Fibroblast of the conjunctiva (primary cell): ENCODE data around the gene PIGU.
"Not testable (repeated sequence)": the region's sequence is repeated elsewhere in the genome, so short reads cannot be mapped to it uniquely, and the experiment has no call there.

ENCODE experiments used
- DNase-seq: peaks from one replicate; pipeline ENCODE4 v3.0.0-alpha.2; 2010; ENCODE audit warnings: low read depth

Gene PIGU

DNA sequence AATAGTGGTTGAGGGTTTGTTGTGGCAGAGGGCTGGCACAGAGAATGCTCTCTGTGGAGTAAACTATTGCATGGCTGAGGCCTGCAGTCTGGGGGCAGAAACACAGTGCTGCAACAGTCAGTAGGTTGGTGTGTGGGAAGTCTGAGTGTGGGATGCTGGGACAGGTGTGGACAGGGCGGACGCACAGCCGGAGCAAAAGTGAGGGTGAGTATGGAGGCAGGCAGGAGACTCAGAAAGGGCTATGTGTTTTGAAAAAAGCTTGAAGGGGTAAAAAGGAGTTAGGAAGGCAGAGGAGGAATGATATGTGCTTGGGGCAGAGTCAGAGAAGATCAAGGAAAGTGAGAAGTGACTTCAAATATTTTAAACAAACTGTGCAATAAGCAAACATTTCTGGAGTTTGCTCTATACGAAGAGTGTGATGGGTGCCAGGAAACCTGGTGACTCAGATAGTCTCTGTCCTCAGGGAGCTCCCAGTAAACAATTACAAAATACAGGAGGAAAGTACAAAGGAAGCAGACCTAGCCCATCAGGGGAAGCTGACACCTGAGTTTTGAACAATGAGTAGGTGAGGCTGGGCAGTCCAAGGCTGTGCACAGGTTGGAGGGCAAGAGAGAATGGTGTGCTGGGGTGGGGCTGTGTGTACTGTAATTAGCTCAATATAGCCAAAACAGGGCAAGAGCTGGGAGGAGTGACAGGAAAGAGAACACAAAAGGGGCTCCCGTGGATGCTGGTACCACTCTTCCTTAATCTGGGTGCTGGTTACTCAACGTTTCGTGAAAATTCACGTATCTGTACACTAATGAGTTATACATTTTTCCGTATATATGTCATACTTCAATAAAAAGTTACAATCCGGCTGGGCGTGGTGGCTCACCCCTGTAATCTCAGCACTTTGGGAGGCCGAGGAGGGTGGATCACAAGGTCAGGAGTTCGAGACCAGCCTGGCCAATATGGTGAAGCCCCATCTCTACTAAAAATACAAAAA lies 55.2 kb downstream of the PIGU start:
- no peak for DNase-seq

DNA sequence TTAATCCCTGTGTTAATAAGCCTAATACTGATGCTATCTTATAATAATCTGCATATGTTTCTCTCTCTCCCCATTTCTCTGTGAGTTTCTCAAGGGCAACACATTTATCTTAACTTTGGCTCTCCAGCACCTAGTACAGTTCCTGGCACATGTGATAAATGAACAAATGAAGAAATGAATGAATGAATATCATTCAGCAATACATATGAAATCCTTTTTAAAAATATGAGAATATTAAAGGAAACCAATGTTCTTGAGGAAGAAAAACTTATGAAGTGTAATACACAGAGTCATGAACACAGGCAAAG lies 55.9 kb downstream of the PIGU start:
- DNase-seq, result no peak

DNA sequence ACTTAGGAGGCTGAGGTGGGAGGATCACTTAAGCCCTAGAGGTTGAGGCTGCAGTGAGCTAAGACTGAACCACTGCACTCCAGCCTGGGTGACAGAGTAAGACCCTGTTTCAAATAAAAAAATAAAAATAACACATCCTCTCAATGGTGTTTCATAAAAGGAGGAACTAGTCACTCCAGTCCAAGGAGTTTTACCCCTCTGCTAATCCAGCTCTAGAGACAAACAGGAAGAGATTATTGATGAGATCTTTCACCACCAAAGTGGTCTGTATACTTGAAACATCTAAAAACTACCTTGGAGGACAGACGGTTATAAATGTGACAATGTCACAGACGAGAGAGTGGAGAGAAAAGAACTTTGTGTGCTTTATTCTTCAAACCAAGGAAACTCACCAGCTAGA lies 58.2 kb downstream of the PIGU start:
- no peak for DNase-seq

DNA sequence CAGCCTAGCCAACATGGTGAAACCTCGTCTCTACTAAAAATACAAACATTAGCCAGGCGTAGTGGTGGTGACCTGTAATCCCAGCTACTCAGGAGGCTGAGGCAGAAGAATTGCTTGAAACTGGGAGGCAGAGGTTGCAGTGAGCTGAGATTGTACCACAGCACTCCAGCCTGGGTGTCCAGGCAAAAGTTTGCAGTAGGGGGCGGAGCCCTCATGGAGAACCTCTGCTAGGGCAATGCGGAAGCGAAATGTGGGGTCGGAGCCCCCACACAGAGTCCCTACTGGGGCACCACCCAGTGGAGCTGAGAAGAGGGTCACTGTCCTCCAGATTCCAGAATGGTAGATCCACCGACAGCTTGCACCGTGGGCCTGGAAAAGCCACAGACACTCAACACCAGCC lies 60.0 kb downstream of the PIGU start:
- DNase-seq, result not testable (repeated sequence)

DNA sequence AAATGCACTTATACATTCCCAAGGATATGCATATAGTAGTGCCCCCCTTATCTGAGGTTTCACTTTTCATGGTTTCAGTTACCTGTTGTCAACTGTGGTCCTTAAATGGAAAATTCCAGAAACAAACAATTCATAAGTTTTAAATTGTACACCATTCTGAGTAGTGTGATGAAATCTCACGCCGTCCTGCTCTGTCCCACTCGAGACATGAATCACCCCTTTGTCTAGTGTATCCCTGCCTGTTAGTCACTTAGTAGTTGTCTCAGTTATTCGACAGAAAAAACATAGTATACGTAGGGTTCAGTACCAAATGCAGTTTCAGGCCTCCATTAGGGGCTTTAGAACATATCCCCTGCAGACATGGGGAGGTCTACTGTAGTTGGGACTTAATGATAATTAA lies 61.4 kb downstream of the PIGU start:
- DNase-seq, result no peak

DNA sequence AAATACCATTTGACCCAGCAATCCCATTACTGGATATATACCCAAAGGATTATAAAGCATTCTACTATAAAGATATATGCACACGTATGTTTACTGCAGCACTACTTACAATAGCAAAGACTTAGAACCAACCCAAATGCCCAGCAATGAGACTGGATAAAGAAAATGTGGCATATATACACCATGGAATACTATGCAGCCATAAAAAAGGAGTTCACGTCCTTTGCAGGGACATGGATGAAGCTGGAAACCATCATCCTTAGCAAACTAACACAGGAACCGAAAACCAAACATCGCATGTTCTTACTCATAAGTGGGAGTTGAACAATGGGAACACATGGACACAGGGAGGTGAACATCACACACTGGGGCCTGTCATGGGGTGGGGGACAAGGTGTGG lies 64.9 kb downstream of the PIGU start:
- DNase-seq, result not testable (repeated sequence)

DNA sequence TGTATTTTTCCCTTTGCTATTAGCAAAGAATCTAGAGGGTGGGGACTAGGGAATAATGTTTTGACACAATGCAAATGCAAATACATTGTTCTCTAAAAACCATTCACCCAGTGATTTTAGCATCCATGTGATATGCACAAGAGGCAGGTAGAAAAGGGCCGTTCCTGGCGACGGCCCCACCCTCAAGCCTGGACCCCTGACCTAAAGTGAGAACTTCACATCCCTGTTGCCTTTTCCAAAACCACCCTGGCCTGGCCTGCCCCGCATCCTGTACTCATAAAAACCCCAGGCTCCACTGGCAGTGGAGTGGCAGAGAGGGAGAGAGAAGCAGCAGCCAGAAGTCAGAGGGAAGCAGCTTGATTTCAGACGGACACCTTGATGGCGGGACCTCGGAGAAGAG lies 69.8 kb downstream of the PIGU start:
- no peak for DNase-seq

DNA sequence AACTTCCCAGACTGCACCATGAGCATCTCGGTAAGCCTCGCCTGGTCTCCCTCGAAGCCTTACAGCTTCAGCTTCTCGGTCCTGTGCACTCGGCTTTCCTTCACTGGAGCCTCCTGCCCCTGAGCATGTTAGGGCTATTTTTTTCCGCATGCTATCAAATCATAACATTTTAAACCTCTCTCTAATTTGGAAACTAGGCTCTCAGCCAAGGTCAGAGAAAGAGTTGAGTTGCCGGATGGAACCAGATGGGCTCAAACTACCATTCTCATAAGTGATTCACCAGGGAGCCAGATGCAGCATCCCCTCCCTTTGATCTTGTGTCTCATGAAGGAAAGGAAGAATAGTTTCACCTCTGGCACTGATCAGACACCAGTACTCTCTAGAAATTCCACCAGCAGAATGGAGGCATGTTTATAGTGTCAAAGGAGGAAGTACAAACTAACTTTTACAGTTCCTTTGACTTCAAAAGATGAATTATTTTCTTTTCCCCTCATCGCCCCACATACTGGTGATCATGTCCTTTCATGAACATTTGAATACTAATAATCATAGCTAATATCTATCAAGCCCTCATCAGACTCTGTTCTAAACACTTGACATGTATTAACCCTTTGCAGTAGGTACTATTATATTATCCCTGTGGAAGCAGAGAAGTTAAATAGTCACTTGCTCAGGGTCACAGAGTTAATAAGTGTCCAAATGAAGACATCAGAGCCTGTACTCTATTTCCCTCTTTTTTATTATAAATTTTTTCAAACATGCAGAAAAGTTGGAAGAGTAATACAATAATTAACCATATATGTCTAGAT lies 71.7 kb downstream of the PIGU start:
- DNase-seq, result peak; percentile 39

DNA sequence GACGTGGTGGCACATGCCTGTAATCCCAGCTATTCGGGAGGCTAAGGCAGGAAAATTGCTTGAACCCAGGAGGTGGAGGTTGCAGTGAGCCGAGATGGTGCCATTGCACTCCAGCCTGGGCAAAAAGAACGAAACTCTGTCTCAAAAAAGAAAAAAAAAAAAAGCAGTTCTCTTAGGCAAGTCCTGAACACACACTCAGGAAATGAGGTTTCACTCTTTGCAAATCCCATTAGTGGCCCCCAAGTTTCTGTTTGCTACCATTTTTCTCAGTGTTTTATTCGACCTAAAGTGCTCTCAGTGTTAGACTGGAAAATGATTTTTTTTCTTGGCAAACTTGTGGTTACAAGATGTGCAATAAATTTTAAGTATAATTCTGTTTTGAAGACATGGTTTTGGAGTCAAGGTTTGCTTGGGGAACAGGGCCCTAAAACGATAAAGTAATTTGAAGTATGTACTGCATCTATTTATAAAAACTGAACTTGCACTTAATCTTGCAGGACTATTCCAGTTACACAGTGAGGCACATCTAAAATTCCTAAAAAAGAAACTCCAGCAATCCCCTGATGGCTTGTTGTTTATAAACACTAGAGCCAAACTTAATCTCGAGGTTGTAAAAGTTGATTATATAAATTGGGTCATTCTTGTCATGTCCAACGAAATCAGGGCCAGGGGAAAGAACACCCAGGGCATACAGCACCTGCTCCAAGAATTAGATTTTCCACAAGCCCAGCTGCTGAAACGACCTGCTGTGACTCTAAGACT lies 75.8 kb downstream of the PIGU start:
- DNase-seq, result no peak

DNA sequence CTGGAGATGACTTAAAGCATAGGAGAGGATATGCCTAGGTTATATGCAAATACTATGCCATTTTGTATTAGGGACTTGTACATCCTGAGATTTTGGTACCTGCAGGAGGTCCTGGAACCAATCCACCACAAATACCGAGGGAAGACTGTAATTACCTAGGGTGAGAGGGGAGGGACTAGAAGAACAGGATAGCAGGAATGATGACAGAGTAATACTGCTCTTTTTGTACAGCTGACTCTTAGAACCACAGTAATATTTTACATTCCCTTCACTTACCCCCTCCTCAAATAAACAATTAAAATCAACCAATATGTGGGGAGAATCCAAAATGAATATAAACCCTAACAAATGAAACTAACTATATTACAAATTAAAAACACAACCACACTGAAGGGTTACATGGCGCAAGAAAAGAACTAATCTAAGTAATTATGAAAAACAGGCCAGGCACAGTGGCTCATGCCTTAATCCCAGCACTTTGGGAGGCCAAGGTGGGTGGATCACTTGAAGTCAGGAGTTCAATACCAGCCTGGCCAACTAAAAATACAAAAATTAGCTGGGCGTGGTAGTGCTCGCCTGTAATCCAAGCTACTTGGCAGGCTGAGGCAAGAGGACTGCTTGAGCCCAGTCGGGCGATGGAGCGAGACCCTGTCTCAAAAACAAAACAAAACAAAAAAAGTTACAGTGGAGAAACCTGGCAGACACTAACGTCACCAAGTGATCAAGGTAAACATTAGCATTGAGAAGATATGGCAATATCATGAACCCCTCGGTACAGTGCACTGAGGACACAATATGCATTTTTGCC lies 81.3 kb downstream of the PIGU start:
- DNase-seq, result no peak

DNA sequence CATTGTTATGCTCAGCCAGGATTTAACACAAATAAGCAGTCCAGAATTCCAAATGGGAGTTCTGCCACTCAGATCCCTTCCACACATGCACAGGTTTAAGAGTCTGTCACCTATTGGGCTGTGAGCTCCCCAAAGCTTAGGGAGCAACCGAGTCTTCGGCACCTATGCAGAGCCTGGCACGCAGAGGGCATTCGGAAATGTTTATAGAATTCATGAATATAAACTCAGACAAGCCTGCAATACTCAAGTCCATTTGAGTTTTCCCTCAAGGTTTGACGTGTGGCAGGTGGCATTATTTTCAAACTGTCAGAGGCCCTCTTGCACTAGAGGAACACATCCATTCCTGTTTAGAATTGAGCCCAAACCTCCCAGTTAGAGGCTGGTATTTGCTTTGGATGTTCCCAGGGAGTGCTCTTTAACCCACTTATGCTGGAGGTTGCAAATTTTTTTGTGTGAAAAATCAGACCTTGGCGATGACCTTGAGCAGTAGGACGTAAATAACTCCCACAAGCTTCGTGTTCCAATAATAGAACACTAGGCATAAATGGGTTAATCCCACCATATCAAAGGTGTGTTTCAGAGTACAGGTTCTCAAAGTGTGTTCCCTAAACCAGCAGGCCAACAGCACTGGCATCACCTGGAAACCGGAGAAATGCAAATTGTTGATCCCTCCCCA lies 90.3 kb downstream of the PIGU start:
- DNase-seq, result no peak

DNA sequence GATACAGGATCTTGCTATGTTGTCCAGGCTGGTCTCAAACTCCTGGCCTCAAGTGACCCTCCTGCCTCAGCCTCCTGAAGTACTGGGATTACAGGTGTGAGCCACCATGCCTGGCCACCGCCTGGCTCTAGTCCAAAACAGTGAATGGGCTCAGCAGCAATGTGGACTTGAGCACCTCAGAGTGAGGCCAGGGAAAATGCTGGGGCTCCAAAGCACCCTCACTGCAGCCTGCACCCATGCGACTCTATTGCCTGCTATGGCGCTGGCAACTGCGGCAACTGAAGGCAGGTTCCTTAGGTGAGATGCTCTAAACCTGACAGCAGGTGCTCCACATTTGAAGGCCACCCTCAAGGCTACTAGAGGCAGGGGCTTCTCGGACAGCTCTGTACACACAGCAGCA lies 91.9 kb downstream of the PIGU start:
- no peak for DNase-seq

DNA sequence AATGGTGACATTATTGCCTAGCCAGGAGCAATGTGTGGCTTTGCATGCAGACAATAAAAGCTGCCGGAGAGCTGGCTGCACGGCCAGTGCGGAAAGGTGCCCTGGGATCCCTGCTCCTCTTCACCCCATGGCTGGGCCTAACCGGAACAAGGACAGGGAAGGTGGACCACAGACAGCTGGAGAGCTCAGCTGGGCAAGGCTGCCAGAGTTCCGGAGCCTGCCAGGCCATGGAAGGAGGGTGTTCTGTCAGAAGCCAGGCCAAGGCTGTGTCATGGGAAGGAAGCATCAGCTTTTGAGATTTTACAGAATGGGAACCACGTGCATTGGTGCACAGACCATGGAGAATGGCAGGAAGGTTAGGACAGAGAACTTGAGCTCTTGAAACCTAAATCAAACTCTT lies 93.3 kb downstream of the PIGU start:
- DNase-seq, result no peak

DNA sequence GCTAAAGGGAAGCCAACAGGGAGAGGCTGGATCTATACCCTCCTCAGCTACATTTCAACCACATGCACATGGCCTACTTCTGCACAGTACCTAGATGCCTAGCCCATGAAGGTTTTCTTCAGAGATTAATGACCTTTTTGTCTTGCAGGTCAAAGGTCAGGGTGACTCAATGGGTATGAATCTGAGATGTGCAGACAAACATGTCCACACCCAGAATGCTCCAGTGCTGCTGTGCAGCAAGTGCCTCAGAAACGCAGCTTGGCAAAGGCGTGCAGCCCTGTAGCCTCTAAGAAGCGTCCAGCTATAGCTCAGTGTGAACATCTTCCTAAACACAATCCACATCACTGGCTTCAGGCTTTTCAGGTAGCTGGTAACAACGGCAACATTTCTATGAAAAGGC lies 94.0 kb downstream of the PIGU start:
- no peak for DNase-seq

DNA sequence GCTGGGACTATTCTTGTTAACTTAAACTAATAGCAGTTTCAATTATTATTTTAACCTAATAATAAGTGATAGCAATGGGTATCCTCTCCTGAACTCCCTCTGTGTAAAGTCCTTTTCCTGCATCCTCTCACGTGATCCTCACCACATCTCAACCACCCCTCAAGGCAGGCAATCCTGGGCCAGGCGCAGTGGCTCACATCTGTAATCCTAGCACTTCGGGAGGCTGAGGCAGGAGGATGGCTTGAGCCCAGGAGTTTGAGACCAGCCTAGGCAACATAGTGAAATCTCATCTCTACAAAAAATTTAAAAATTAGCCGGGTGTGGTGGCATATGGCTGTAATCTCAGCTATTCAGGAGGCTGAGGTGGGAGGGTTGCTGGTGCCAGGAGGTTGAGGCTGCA lies 94.7 kb downstream of the PIGU start:
- DNase-seq, result no peak

DNA sequence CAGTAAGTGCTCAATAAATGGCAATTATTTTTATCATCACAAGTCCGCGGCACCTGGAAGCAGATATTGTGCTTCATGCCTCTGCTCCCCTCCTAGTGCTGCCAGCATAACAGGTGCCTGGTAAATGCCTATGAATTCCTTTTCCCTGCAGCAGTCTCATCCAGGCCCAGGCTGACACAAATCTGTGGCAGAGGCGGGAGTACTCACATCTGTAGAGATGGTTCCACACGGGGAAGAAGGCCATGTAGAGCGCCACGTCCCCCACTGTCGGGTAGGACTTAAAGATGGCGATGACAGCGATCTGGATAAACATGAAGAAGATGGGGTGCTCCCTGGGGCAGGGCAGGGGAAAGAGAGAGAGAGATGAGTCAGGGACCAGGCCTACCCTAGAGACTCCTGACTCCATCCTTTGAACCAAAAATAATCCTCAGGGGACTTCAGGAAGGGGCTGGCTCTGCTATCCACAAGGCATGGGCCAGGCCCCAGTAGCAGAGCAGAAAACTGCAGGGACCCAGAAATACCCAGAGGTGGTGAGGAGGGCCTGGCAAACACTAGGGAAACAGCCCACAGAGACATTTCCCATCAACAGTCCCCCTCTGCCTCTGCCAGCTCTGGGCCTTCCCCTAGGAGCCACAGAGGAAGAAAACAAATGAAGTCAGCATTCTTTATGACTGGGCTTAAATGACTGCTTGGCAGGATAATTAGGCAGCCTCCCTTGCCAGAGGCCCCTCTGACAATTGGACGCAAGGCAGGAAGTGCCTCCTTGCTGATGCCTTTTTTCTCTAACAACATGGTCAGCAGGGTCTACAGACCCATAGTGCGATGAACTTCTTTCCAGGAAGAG lies 95.3 kb downstream of the PIGU start:
- DNase-seq, result peak; percentile 28

DNA sequence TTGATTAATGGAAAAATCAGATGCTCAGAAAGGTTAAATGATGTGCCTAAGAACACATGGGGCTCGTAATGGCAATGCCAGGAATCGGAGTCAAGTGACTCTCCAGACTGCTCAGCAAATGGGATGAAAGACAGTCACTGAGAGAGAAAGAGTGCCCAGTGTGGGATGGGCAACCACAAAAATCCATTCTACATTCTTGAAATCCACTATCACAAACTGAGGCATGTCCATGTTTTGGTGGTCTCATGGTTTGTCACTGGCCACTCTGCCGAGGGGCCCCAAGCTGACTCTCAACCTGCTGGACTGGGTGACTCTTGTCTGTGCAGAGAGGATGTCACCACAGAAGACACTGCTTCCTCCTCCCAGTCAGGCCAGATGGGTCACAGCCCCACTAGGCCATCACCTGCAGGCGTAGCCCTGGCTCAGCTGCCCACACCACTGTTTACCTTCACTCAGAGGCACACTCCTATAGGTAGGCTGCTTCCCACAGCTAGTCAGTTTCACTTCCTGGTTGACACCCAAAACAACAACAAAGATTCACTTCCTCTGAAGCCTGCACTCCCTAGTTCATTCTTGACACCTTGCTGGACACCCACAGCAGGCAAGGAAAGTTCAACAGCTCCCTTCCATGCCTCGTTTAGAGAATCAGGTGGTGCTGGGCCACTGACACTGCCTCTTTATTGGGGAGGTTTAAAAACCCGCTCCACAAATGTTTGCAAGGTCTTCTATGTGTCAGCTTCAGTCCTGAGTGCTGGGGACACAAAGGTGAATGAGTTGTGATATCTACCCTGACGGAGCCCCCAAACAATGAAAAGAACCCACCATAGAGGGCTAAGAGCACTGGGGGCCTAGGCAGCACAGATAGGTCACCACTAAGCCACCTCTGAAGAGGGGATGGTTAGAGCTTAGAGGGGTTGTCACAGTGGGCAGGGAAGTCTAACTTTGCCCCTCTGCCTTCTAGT lies 96.6 kb downstream of the PIGU start:
- DNase-seq, result no peak

DNA sequence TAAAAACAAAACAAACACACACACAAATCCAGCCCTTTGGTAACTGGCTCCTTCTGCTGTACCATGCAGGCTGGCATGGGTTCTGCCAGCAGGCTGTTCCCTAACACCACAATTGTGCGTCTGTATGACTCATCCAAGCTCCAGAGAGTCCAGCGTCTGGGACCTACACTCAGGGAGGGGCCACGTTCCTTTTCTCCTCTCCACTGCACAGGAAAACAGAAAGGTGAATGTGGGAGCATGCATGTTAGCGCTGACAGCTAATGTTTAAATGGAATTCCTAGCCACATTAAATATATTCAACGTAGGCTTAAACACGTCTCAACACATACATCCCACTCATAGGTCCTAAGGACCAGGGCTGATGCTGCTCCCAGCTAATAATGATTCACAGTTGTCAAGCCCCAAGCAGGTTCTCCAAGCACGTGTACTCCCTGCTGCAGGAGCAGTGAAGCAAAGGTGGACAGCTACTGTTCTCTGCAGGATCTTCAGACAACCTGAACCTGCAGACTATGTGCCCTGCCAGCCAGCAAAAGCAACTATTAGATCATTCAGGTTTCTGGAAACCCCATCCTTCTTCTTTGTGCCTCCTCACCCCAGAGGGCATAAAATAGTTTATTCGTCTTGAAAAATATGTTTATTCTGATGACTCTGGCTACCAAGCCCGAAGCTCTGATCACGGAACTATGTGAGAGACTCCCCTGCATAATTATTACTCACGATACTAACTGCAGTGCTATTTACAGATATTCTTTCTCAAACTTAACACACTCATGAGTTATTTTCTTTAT lies 97.5 kb downstream of the PIGU start:
- peak; percentile 67 for DNase-seq
